A673 (cell line): ENCODE measurements around the gene ANKLE1.

Experiments
- EZH2 ChIP-seq: fragments of 200-600 bp; sonication (generic); IDR thresholded peaks from 2 replicates; pipeline ENCODE4 v1.6.1; 2017; ENCODE audit warnings: borderline replicate concordance, low read depth, mild to moderate bottlenecking, mixed read lengths, antibody characterized with exemption, low read length; ENCODE audit not compliant: poor library complexity, severe bottlenecking
- TF ChIP-seq, protein P1 (sequence below): fragments of 300-800, 200-600 bp; sonication (generic); conservative IDR thresholded peaks from 2 replicates; pipeline ENCODE4 v1.5.1; 2017; ENCODE audit warnings: low read depth, mild to moderate bottlenecking, antibody characterized with exemption, low read length, moderate library complexity, mixed read lengths

DNA sequence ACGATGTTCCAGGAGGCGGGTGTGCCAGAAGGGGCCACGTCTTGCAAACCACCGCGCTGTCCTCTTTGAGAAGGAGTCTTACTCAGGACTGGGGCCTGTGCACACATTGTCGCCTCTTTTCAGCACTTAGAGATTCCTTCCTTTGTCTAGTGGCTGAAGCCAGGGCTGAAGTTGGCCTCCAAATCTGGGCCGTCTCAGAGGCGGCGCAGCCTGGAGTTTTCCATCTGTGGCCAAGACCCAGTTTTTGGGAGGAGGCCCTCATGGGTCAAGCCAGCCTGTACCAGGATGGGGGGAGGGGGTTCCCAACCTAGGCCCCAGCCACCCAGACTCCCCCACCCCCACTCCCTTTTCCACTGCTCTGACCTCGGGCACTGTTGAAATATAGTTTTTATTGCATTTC, 41.2 kb downstream of the ANKLE1 start:
- TF ChIP-seq, protein P1, sequence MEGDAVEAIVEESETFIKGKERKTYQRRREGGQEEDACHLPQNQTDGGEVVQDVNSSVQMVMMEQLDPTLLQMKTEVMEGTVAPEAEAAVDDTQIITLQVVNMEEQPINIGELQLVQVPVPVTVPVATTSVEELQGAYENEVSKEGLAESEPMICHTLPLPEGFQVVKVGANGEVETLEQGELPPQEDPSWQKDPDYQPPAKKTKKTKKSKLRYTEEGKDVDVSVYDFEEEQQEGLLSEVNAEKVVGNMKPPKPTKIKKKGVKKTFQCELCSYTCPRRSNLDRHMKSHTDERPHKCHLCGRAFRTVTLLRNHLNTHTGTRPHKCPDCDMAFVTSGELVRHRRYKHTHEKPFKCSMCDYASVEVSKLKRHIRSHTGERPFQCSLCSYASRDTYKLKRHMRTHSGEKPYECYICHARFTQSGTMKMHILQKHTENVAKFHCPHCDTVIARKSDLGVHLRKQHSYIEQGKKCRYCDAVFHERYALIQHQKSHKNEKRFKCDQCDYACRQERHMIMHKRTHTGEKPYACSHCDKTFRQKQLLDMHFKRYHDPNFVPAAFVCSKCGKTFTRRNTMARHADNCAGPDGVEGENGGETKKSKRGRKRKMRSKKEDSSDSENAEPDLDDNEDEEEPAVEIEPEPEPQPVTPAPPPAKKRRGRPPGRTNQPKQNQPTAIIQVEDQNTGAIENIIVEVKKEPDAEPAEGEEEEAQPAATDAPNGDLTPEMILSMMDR: no peak
- TF ChIP-seq EZH2: no peak
